ENCODE results near the gene SLC19A2.

SLC19A2 gene

GRCh38 chr1:169475806-169476387, 9.8 kb downstream of the SLC19A2 start:
- no peak overlapping the region for H3K4me3 Mint-ChIP-seq
- peak overlapping the region; percentile 43 for H3K27ac Mint-ChIP-seq
- DNase-seq (ENCODE audit: low spot score in 2 of 2) (no peak), ATAC-seq (ENCODE audit: low read depth) (no peak)
- no peaks in the 10 kb centered on the region for H3K9me3 Mint-ChIP-seq
- H3K36me3 Mint-ChIP-seq, result peaks cover 2% of the 10 kb centered on the region
- no peaks in the 10 kb centered on the region for H3K27me3 Mint-ChIP-seq
- no peaks in the 10 kb centered on the region for H3K4me1 Mint-ChIP-seq

- no peak overlapping the region for H3K27ac Mint-ChIP-seq
- no peaks in the 10 kb centered on the region for H3K9me3 Mint-ChIP-seq
- no peak for ATAC-seq (ENCODE audit: low read depth)
- peaks cover 2% of the 10 kb centered on the region for H3K36me3 Mint-ChIP-seq
- H3K4me3 Mint-ChIP-seq, result no peak overlapping the region
- no peaks in the 10 kb centered on the region for H3K4me1 Mint-ChIP-seq
- DNase-seq (ENCODE audit: low spot score in 2 of 2), result no peak
- no peaks in the 10 kb centered on the region for H3K27me3 Mint-ChIP-seq
These were observed 11.3 kb downstream of the SLC19A2 start for GRCh38 chr1:169474302-169474995.

GRCh38 chr1:169473347-169473746, 12.4 kb downstream of the SLC19A2 start:
- no peaks in the 10 kb centered on the region for H3K27me3 Mint-ChIP-seq
- H3K9me3 Mint-ChIP-seq, result no peaks in the 10 kb centered on the region
- no peak for ATAC-seq (ENCODE audit: low read depth)
- H3K4me3 Mint-ChIP-seq, result no peak overlapping the region
- H3K27ac Mint-ChIP-seq, result no peak overlapping the region
- peaks cover 2% of the 10 kb centered on the region for H3K36me3 Mint-ChIP-seq
- H3K4me1 Mint-ChIP-seq, result no peaks in the 10 kb centered on the region
- DNase-seq (ENCODE audit: low spot score in 2 of 2), result no peak

- no peaks in the 10 kb centered on the region for H3K9me3 Mint-ChIP-seq
These were observed 13.0 kb downstream of the SLC19A2 start for GRCh38 chr1:169472738-169473137.

GRCh38 chr1:169468982-169469381, 16.8 kb downstream of the SLC19A2 start:
- ATAC-seq (ENCODE audit: low read depth), result no peak
- Mint-ChIP-seq H3K9me3 (no peaks in the 10 kb centered on the region), H3K36me3 (no peaks in the 10 kb centered on the region), H3K4me3 (no peak overlapping the region), H3K27me3 (no peaks in the 10 kb centered on the region), H3K27ac (no peak overlapping the region), H3K4me1 (no peaks in the 10 kb centered on the region)
- no peak for DNase-seq (ENCODE audit: low spot score in 2 of 2)

More at GRCh38 chr1:169472738-169473137, 13.0 kb downstream of the SLC19A2 start:
- no peak for ATAC-seq (ENCODE audit: low read depth)
- no peaks in the 10 kb centered on the region for H3K4me1 Mint-ChIP-seq
- H3K27me3 Mint-ChIP-seq, result no peaks in the 10 kb centered on the region
- no peak for DNase-seq (ENCODE audit: low spot score in 2 of 2)
- H3K36me3 Mint-ChIP-seq, result peaks cover 2% of the 10 kb centered on the region
- no peak overlapping the region for H3K27ac Mint-ChIP-seq
- no peak overlapping the region for H3K4me3 Mint-ChIP-seq

- peak in 1 of 2 donors; percentile 11 for DNase-seq (ENCODE audit: low spot score in 2 of 2)
- Mint-ChIP-seq H3K27ac (no peak overlapping the region), H3K36me3 (no peaks in the 10 kb centered on the region), H3K27me3 (no peaks in the 10 kb centered on the region), H3K4me3 (no peak overlapping the region), H3K4me1 (no peaks in the 10 kb centered on the region), H3K9me3 (no peaks in the 10 kb centered on the region)
- ATAC-seq (ENCODE audit: low read depth), result no peak
These were observed 19.2 kb downstream of the SLC19A2 start for GRCh38 chr1:169466259-169467230.

GRCh38 chr1:169465281-169465680, 20.5 kb downstream of the SLC19A2 start:
- ATAC-seq (ENCODE audit: low read depth) (no peak), DNase-seq (ENCODE audit: low spot score in 2 of 2) (no peak)
- no peaks in the 10 kb centered on the region for H3K4me1 Mint-ChIP-seq
- no peak overlapping the region for H3K27ac Mint-ChIP-seq
- no peak overlapping the region for H3K4me3 Mint-ChIP-seq
- H3K27me3 Mint-ChIP-seq, result peaks cover 5% of the 10 kb centered on the region
- no peaks in the 10 kb centered on the region for H3K36me3 Mint-ChIP-seq
- no peaks in the 10 kb centered on the region for H3K9me3 Mint-ChIP-seq

GRCh38 chr1:169462385-169462784, 23.4 kb downstream of the SLC19A2 start:
- H3K27me3 Mint-ChIP-seq, result peaks cover 9% of the 10 kb centered on the region
- no peak for DNase-seq (ENCODE audit: low spot score in 2 of 2)
- no peak overlapping the region for H3K4me3 Mint-ChIP-seq
- no peak for ATAC-seq (ENCODE audit: low read depth)
- no peak overlapping the region for H3K27ac Mint-ChIP-seq
- H3K36me3 Mint-ChIP-seq, result no peaks in the 10 kb centered on the region
- H3K9me3 Mint-ChIP-seq, result peaks cover under 1% of the 10 kb centered on the region
- H3K4me1 Mint-ChIP-seq, result no peaks in the 10 kb centered on the region

- Mint-ChIP-seq H3K36me3 (peaks cover 2% of the 10 kb centered on the region), H3K4me3 (no peak overlapping the region), H3K9me3 (peaks cover 5% of the 10 kb centered on the region), H3K4me1 (no peaks in the 10 kb centered on the region), H3K27me3 (peaks cover 9% of the 10 kb centered on the region), H3K27ac (no peak overlapping the region)
- DNase-seq (ENCODE audit: low spot score in 2 of 2) (no peak), ATAC-seq (ENCODE audit: low read depth) (no peak)
These were observed 24.2 kb downstream of the SLC19A2 start for GRCh38 chr1:169461390-169462000.

- no peak for DNase-seq (ENCODE audit: low spot score in 2 of 2)
These were observed 25.4 kb downstream of the SLC19A2 start for GRCh38 chr1:169460191-169460833.

GRCh38 chr1:169457443-169457842, 28.3 kb downstream of the SLC19A2 start:
- Mint-ChIP-seq H3K27me3 (peaks cover 15% of the 10 kb centered on the region), H3K4me3 (no peak overlapping the region), H3K36me3 (peaks cover 3% of the 10 kb centered on the region), H3K27ac (no peak overlapping the region), H3K4me1 (no peaks in the 10 kb centered on the region), H3K9me3 (peaks cover 8% of the 10 kb centered on the region)
- no peak for DNase-seq (ENCODE audit: low spot score in 2 of 2)
- no peak for ATAC-seq (ENCODE audit: low read depth)

More at GRCh38 chr1:169460191-169460833, 25.4 kb downstream of the SLC19A2 start:
- H3K4me3 Mint-ChIP-seq, result no peak overlapping the region
- H3K36me3 Mint-ChIP-seq, result peaks cover 3% of the 10 kb centered on the region
- peaks cover 12% of the 10 kb centered on the region for H3K27me3 Mint-ChIP-seq
- ATAC-seq (ENCODE audit: low read depth), result peak; percentile 29
- H3K27ac Mint-ChIP-seq, result no peak overlapping the region
- no peaks in the 10 kb centered on the region for H3K4me1 Mint-ChIP-seq
- H3K9me3 Mint-ChIP-seq, result peaks cover 8% of the 10 kb centered on the region

GRCh38 chr1:169456029-169456428, 29.7 kb downstream of the SLC19A2 start:
- peaks cover 3% of the 10 kb centered on the region for H3K36me3 Mint-ChIP-seq
- no peak for ATAC-seq (ENCODE audit: low read depth)
- no peak overlapping the region for H3K27ac Mint-ChIP-seq
- peaks cover 8% of the 10 kb centered on the region for H3K9me3 Mint-ChIP-seq
- no peaks in the 10 kb centered on the region for H3K4me1 Mint-ChIP-seq
- H3K27me3 Mint-ChIP-seq, result peaks cover 11% of the 10 kb centered on the region
- no peak for DNase-seq (ENCODE audit: low spot score in 2 of 2)
- no peak overlapping the region for H3K4me3 Mint-ChIP-seq

- ATAC-seq (ENCODE audit: low read depth), result no peak
- Mint-ChIP-seq H3K36me3 (peaks cover 3% of the 10 kb centered on the region), H3K27ac (no peak overlapping the region), H3K9me3 (peaks cover 8% of the 10 kb centered on the region), H3K27me3 (peaks cover 8% of the 10 kb centered on the region), H3K4me1 (no peaks in the 10 kb centered on the region), H3K4me3 (no peak overlapping the region)
- DNase-seq (ENCODE audit: low spot score in 2 of 2), result no peak
These were observed 32.8 kb downstream of the SLC19A2 start for GRCh38 chr1:169452921-169453320.
